ENCODE results near the gene RHOA.

Gene RHOA

DNA sequence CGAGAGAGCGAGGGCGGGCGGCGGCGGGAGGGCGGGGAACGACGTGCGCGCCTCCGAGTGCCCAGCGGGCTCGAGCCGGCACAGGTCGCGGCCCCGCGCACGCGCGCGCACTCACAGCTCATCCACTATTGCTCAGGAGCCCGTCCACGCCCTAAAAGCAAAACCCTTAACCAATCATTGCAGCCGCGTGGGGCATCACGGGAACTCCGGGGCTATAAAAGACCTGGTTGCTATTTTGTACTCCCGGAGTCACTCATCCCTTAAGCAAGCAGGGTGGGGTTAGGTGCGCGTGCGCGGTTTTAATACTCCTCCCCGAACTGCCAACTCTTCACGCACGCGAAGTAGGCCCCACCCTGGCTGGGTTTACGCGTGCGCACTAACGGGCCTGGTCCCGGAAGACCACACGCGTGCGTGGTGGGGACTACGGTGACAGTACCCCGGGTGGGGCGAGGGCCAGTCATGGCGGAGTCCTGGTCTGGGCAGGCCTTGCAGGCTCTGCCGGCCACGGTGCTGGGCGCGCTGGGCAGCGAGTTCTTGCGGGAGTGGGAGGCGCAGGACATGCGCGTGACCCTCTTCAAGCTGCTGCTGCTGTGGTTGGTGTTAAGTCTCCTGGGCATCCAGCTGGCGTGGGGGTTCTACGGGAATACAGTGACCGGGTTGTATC, at the start of gene RHOA, which contains the start of gene TCTA:
RHOA (minus strand) TSS at position 9 of the 664 bp plus-strand sequence. CDS start 36,387 bp downstream, outside the sequence.
TCTA (plus strand) TSS at position 456 of the 664 bp plus-strand sequence; CDS start at position 460, 4 bp downstream.
- DNase-seq: peak; percentile 99

DNA sequence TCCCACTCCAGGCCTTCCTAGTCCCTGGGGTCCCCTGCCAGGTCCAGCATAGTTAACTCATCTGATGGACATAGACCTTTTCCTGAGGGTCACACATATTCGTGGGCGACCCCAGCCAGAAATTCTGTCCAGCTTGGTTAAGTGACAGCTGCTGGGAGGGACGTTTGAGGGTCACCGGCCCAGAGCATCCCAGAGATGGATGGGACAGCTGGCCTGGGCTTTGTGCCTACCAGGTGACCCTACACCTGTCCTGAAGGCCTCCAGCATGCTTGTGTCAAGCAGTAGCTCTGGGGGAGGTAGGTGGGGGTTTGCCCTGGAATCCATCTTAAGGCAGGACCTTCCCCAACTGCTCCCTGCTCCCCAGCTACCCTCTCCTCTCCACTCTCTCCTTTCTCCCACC, 49.2 kb upstream of the RHOA start:
- DNase-seq: peak; percentile 28

DNA sequence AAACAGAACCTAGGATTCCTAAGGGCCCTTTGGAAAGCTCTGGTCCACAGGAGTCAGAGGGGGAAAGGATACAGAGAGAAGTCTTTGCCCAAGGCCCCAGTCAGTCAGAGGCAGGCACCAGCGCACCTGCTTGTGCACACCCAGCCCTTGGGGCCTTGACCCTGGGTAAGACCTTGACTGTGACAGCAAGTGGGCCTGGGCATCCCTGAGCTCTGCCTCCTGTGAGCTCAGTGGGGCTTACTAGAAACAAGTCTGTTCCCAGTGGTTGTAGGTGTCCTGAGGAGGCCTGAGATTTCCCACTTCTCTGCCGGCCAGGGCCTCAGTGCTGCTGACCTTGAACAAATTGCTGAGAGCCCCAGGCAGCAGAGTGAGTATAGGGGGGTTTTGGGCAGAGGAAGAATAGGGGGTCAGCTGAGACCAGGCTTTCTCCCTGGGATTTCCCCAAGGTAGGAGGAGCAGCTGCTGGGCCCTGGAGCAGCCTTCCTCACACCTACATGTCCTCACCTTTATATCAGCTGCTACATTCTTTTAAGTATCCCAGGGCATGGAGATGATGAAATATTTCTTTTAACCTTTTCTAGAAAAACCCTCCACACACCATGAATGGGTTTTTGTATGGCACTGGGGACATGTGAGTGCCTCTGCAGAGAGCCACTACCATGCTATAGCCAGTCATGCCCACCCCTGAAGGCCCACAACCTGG, 48.6 kb upstream of the RHOA start:
- no peak for DNase-seq

DNA sequence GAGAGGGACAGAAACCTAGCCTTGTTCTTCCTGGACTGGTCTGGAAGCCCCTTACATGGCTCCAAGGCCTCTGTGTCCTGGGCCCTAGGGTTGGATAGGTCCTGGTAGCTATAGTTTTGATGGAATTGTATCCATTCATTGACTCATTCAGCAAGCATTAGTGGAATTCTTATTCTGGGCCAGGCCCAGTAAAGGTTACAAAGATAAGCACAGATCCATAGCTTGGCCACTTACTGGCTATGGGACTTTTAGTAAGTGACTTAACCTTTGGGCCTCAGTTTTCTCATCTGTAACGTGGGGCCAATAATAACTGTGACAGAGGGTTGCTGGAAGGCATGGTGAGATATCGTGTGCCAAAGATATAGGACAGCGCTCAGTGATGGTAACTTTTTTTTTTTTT, 44.7 kb upstream of the RHOA start:
- DNase-seq: no peak

DNA sequence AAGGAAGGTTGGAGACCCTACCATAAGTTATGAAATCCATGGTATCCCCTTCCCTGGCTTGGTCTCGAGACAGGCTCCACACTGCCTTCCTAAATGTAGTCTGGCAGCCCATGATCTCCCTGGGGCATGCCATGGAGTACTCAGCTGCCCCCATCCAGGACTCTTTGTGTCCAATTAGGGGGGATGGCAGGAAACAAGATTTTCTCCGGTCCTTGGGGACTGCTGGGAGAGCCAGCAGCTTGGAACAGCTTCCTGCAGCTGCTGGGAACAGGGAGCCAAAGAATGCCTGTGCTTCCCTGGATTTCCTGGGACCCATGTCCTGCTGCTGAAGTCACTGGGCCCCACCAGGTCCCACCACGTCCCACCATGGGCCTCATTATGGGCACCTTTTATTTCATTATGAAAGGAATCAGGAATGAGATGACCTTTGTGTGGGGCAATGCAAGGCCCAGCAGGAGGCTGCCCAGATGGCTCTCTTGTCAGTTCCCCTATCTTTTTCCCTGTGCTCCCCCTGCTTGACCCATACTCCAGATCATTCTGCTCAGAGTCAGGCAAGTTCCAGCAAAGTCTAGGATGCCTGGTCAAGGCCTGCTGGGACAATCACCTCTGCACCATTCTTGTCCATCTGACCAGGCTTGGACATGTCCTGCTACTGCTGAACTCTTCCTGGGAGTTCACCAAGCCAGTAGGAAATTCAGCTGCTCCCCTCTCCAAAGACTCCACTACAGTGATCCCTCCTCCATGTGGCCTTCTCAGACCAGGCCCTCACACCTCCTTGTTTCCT, 43.3 kb upstream of the RHOA start:
- DNase-seq: peak; percentile 76

DNA sequence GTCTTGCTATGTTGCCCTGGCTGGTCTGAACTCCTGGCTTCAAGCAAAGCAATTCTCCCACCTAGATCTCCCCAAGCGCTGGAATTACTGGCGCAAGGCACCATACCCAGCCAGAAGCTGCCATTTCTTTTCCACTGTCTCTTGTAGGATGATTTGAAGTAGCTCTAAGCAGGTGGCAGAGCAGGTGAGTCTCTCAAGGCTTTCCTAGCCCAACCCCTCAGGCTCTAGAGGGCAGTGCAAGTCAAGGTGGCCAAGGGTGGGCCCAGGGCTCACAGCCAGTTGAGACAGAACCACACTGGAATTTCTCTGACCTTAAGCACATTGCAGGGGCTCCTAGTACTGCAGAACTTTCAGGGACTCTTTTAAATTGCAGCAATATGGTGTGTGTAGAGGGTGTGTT, 42.7 kb upstream of the RHOA start:
- no peak for DNase-seq

DNA sequence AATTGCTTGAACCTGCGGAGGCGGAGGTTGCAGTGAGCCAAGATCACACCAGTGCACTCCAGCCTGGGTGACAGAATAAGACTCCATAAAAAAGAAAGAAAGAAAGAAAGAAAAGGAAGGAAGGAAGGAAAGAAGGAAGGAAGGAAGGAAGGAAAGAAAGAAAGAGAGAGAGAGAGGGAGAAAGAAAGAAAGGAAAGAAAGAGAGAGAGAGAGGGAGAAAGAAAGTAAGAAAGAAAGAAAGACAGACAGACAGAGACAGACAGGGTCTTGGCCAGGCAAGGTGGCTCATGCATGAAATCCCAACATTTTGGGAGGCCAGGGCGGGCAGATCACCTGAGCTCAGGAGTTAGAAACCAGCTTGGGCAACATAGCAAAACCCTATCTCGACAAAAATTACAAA, 41.8 kb upstream of the RHOA start:
- no peak for DNase-seq

DNA sequence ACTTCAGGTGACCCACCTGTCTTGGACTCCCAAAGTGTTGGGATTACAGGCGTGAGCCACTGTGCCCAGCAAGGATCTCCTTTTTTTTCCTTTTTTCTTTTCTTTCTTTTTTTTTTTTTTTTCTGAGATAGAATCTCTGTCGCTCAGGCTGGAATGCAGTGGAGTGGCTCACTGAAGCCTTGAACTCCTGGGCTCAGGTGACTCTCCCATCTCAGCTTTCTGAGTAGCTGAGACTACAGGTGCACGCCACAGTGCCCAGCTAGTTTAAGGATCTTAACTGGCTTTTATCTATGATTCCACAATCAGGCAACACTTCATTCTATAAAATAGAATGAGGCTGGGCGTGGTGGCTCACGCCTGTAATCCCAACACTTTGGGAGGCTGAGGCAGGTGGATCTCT, 33.6 kb upstream of the RHOA start:
- DNase-seq: no peak

DNA sequence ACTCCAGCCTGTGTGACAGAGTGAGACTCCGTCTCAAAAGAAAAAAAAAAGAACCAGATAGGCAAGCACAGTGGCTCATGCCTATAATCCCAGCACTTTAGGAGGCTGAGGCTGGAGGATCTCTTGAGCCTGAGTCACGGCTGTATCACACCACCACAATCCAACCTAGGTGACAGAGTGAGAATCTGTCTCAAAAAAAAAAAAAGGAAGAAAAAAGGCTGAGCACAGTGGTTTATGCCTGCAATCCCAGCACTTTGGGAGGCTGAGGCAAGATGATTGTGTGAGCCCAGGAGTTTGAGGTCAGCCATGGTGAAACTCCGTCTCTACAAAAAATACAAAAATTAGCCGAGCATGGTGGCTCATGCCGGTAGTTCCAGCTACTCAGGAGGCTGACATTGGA, 23.0 kb upstream of the RHOA start:
- no peak for DNase-seq

DNA sequence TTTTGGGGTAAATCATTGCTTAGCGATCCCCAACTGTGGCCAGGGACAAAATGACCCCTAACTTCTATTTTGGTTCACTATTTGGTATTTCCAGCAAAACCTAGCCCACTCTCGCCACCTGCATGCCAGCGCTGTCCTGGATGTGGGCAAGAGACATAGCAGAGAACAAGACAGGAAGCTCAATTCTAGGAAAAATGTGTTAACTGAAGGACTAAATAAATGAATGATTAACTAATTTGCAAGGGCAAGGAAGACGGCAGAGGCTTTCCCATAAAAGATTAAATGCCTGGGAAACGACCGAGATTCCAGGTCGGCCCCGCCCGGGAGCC, 16.9 kb upstream of the RHOA start:
- no peak for DNase-seq

DNA sequence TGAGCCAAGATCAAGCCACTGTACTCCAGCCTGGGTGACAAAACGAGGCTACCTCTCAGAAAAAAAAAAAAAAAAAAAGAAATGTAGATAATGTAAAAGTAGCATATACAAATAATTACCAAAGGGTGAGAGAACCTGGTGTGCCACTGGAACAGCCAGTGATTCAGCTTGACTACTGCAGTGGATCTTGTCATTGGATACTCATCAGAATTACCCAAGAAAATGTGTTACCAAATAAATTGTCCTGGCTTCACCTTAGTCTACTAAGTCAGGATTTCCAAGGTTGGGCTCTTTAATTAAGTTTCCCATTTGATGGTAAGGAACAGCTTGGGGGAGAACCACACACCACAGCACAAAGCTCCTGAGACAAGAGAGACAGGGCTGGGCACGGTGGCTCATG, 15.8 kb upstream of the RHOA start:
- DNase-seq: no peak

DNA sequence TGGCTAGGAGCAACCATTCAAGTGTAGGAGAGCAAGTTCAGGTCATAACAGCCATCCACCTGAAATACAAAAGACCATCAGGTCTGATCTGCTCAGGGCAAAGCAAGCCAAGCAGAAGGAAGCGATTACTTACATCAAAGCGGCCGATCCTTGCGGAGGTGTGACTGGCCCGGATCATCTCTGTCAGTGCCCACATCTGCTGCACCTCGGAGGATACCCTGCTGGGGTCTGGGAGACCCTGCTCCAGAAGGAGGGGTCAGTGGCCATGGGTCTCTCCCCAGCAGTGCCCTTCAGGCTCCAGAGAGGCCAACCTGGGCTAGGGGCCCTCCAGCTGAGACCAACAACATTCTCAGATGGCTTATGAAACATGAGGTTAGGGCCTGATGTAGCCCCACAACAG, 13.0 kb upstream of the RHOA start:
- DNase-seq: no peak

DNA sequence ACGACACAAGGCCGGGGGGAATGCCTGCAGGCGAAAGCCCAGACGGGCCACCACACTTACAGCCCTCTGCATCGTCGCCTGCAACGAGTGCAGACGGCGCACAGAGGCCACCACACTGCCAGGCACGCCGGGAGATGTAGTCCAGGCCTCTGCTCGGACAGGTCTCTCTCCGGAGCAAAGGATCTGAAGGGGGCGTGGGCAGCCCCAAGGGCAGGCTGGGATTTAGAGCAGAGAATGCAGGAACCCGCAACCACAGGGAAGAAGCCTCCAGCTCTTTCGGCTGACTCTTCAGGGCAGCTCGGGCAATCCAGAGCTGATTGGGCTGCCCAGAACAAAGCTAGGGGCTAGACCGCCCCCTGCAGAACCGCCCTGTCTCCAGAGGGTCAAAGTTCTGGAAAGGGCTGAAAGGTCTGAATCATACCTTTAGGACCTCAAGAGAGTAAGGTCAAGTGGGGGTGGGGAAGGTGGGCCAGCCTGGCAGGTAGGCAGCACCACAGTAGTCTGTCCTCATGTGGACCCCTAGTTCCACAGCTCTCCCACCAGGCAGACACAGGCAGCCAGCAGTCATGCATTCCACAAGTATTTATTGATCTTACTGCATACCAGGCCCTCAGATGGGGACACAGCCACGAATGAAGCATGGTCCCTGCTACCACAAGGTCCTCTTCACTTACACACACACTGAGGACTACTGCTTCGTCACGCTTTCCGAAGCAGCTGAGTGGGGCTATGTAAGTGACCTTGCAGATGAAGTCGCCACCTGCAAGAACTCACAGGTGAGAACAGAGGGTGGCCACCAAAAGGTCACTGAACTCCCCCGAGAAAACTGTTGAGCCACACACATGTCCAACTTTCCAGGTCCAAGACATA, 10.8 kb upstream of the RHOA start, which contains the start of gene AMT:
AMT (minus strand) TSS at position 95 of the 870 bp plus-strand sequence; CDS start at position 72, 23 bp downstream.
- peak; percentile 69 for DNase-seq

DNA sequence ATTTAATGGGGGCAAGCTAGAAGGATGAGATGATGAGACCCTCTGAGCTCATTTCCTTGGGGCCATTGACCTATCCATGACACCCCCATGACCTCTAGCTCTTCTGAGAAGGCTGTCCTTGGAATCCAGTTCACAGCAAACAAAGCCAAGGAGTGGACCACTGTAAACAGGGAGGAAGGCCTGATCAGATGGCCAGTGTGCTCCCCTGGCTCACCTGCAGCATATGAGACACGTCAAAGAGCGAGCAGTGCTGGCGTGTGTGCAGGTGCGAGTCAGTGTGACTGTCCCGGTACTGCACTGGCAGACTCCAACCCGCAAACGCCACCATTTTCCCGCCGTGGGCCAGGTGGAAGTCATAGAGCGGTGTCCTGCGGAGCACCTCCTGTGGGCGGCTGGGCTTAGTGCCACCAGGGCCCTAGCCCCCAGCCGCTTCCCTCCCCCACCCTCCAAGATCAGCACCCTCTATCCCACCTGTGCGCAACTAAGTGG, 10.2 kb upstream of the RHOA start:
- DNase-seq: no peak

DNA sequence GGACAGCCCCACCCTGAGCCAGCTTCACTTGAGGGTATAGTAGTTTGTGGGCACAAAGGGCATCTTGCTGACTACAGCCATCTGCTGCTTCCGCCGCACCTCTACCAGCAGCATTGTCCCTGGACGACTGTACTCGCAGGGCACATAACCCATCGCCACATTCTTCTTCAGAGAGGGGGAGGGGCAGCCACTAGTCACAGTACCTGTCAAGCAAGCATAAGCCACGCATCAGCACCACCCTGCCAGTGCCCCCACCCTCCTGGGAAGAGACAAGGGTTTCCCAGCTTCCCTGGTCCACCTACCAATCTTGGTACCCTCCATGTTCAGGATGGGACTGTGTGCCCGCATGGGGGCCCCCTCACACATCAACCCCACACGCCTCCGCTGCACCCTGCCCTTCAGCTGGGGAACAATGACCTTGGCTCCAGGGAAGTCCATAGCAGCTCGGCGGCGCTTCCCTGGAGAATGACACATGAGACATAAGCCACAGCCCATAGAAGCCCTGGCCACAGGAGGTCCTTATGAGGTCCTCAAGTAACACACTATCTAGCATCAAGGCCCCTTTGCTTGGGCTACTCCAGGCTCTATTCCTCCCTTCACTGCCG, 5.8 kb upstream of the RHOA start:
- no peak for DNase-seq

DNA sequence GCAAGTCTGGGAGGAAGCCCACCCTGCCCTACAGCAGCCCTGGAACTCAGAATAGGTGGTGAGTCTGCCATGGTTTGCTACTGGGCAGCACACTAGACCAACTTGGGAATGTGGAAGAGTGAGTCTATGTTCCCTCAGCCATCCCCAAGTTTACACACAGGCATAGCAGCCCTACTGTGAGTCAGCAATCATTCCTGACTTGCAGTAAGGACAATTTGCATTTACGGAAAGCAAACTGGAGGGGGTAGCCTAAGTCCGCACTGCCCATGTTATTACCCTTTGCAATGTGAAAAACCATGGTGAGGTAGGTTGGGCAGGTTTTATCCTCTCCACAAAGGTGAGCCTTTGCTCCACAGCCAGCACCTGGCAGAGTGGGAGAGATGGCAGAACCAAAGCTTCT, 5.1 kb upstream of the RHOA start:
- no peak for DNase-seq

DNA sequence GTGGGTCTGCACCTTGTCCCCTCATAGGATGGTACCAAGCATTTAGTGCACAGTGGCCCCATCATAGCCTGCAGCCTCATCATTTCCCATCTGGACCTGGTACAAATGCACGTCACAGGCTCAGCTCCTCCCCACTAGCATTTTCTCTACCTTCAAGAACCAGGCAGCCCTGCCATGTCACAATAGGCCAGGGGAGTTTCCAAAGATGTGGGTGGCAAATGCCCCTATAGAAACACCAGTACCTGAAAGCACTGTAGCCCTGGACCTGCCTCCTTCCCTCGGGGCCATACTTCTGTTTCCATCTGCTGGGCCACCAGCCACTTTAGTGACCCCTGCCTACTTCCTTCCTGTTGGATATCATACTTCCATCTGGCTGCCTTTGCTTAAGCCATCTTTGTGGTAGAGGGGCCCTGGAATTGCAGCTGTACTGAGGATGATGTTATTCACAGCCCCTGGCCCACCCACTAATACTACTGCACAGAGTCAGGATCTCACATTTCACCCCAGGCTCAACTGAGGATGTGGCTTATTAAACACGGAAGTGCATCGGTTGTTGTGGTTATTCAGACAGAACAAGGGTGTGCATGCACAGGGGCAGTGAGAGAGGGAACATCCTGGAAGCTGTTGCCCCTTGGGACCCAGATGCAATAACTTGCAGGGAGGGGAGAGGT, 4.3 kb upstream of the RHOA start:
- DNase-seq: no peak

DNA sequence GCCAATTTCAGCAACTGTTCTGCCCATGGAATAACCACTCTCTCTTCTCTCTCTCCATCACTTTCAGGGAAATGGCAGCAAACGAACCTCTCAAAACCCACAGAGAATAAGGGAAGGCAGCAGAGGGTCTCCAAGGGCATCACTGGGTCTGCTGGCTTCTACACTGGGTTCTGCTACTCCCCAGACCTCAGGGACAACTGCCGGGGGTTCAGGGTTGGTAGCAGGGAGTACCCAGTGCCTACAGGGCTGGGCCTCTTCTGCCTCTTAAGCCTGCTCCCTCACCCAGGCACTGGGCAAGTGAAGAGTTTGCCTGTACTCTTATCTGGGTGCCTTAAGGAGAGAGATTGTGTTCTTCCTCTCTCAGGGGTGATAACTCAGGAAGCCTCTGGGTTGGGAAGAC, 3.0 kb upstream of the RHOA start:
- no peak for DNase-seq

DNA sequence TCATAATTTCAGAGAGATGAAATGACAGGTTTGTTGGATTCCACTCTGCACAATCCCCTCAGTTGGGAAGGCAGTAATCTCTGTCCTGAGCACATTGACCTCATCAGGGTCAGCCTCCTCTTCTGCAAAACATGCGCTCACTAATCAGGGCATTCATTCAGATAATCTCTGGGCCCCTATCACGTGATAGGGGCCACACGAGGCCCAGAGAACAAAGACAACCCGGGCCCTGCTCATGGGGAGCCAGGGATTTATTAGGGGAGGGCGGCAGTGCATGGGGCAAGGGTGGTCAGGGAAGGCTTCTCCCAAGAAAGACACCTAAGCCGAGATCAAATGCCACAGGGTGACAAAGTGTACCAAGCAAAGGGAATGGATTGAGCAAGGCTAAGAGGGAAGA, 1.6 kb upstream of the RHOA start:
- no peak for DNase-seq

DNA sequence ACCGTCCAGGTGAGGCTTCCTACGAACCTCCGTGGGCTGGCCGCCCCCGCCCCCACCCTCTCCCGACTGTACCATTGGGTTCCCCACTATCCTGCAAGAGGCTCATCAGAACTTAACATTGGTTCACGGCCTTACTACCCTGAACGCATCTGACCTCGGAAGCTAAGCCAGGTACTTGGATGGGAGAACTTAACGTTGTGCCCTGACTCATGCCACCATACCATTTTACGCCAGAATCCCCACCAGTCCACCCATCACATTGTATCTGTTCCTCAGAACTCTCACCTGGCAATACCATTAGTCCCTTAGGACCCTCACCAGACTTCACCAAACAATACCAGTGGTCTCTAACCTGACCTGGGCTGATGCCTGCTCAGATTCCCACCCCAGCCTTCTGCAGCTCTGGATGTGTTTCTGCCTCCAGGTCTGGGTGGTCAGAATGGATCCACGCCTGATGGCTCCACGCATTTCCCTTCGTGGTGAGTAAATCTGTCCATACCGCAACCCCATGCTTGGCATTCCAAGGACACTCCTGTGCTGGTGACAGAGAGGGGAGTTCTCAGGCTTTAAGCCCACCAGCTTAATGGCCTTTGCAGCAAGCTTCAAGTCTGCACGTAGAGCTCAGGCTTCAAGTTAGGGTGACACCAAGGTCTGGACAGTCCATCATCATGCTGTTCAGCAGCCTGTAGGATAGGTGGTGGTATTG, 1.0 kb upstream of the RHOA start:
- no peak for DNase-seq

DNA sequence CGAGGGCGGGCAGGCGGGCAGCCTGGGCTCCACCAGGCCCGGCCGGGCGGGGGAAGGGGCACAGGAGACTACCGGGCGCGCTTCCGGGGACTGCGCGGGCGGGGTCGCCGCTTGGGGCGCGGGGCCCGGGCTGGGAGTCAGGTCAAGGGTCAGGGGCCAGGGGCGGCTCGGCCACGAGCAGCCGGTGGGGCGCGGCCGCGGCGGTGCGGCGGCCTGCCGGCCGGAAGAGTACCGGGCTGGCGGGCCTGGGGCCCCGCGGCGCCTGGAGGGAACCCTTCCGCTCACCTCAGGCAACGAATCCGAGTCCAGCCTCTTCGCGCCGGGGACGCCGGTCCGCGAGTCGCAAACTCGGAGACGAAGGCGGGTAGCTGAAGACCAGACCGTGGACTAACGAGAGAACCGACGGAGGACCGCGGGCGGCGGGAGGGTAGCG, 225 bp downstream of the RHOA start:
- peak; percentile 55 for DNase-seq

All from right hindlimb (tissue), 1 donor.